ENCODE data around the gene C8G. TPM values are rescaled to one million over a fixed set of nuclear protein-coding genes. Genes with fewer than 3 reads are reported as not detected.

C8G gene
- total and polyA plus RNA-seq, 3 experiments from 2014 or later = 0.96 TPM; not detected in 2

- peak overlapping the region in 1 of 8 donors; percentile 82 for H3K27ac Mint-ChIP-seq
- POLR2A ChIA-PET = interaction anchor here (0.7 kb wide), 1 partner anchor 134 kb away, joined by 7 read pairs; no protein-coding TSS in a partner anchor
- peaks cover 0 to 1% (median under 1%) of the 10 kb centered on the region in 3 donors for H3K4me1 Mint-ChIP-seq
- CTCF ChIA-PET = no interaction called here
- H3K36me3 Mint-ChIP-seq = peaks cover 0 to 64% (median 3%) of the 10 kb centered on the region in 3 donors
- no peak overlapping the region for H3K27ac ChIP-seq (ENCODE audit: low read depth, low read length)
- H3K4me3 ChIP-seq (ENCODE audit: low read length) = no peak overlapping the region
- peaks cover 27% of the 10 kb centered on the region for H3K36me3 ChIP-seq (ENCODE audit: insufficient read depth, low read length)
- H3K27me3 ChIP-seq (ENCODE audit: insufficient read depth, low read length, poor library complexity, severe bottlenecking) = no peaks in the 10 kb centered on the region
- no peaks in the 10 kb centered on the region for H3K9me3 Mint-ChIP-seq
- DNase-seq = no peak
- no peak overlapping the region for H3K4me3 Mint-ChIP-seq
- H3K27me3 Mint-ChIP-seq = no peaks in the 10 kb centered on the region
- H3K9me3 ChIP-seq (ENCODE audit: low read length) = no peaks in the 10 kb centered on the region
- H3K4me1 ChIP-seq (ENCODE audit: insufficient read depth, low read length) = no peaks in the 10 kb centered on the region
These were observed 22.5 kb upstream of the C8G start for GRCh38 chr9:136922540-136922939.

GRCh38 chr9:136923881-136924280, 21.2 kb upstream of the C8G start:
- H3K4me1 ChIP-seq (ENCODE audit: insufficient read depth, low read length) = no peaks in the 10 kb centered on the region
- no peaks in the 10 kb centered on the region for H3K9me3 Mint-ChIP-seq
- CTCF ChIA-PET = no interaction called here

DNA sequence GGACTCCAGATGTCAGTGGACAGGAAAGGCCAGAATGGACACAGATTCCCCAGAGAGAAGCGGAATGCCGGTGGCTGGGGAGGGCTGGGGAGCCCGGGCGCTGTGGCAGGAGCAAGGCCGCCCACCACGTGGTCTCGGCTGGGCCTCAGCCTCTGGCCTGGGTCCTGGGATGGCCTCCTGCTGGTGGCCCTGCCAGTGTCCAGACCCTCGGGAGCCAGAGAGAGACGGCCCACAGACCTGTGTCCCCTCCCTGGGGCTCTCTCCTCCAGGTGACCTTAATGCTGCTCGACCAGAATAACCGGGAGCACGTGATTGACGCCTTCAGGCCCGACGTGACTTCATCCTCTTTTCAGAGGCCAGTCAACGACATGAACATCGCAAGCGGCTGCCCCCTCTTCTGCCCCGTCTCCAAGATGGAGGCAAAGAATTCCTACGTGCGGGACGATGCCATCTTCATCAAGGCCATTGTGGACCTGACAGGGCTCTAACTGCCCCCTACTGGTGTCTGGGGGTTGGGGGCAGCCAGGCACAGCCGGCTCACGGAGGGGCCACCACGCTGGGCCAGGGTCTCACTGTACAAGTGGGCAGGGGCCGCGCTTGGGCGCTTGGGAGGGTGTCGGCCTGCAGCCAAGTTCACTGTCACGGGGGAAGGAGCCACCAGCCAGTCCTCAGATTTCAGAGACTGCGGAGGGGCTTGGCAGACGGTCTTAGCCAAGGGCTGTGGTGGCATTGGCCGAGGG, 19.5 kb upstream of the C8G start:
- POLR2A ChIA-PET = no interaction called here
- Mint-ChIP-seq H3K27me3 (no peaks in the 10 kb centered on the region), H3K9me3 (no peaks in the 10 kb centered on the region), H3K36me3 (peaks cover 0 to 54% (median 8%) of the 10 kb centered on the region in 3 donors), H3K4me1 (peaks cover 0 to 5% (median 0%) of the 10 kb centered on the region in 3 donors), H3K4me3 (no peak overlapping the region), H3K27ac (peak overlapping the region in 1 of 8 donors; percentile 35)
- Histone ChIP-seq H3K27me3 (ENCODE audit: insufficient read depth, low read length, poor library complexity, severe bottlenecking) (no peaks in the 10 kb centered on the region), H3K4me3 (ENCODE audit: low read length) (no peak overlapping the region), H3K27ac (ENCODE audit: low read depth, low read length) (no peak overlapping the region), H3K36me3 (ENCODE audit: insufficient read depth, low read length) (peaks cover 15% of the 10 kb centered on the region), H3K4me1 (ENCODE audit: insufficient read depth, low read length) (no peaks in the 10 kb centered on the region), H3K9me3 (ENCODE audit: low read length) (no peaks in the 10 kb centered on the region)
- CTCF ChIA-PET = interaction anchor here (0.9 kb wide), 1 partner anchor 83 kb away, joined by 3 read pairs; the partner anchor contains the start of gene AJM1
- DNase-seq = no peak

More at GRCh38 chr9:136923881-136924280, 21.2 kb upstream of the C8G start:
- no peaks in the 10 kb centered on the region for H3K9me3 ChIP-seq (ENCODE audit: low read length)
- no peaks in the 10 kb centered on the region for H3K27me3 ChIP-seq (ENCODE audit: insufficient read depth, low read length, poor library complexity, severe bottlenecking)
- peaks cover 23% of the 10 kb centered on the region for H3K36me3 ChIP-seq (ENCODE audit: insufficient read depth, low read length)
- POLR2A ChIA-PET = no interaction called here
- H3K27ac ChIP-seq (ENCODE audit: low read depth, low read length) = no peak overlapping the region
- no peak for DNase-seq
- no peak overlapping the region for H3K4me3 Mint-ChIP-seq
- no peak overlapping the region for H3K27ac Mint-ChIP-seq
- peaks cover 0 to 65% (median 8%) of the 10 kb centered on the region in 3 donors for H3K36me3 Mint-ChIP-seq
- H3K4me3 ChIP-seq (ENCODE audit: low read length) = no peak overlapping the region
- H3K27me3 Mint-ChIP-seq = no peaks in the 10 kb centered on the region
- peaks cover 0 to 5% (median 0%) of the 10 kb centered on the region in 3 donors for H3K4me1 Mint-ChIP-seq

- no peaks in the 10 kb centered on the region for H3K27me3 ChIP-seq (ENCODE audit: insufficient read depth, low read length, poor library complexity, severe bottlenecking)
- ChIA-PET CTCF (interaction anchor here (0.9 kb wide), 1 partner anchor 83 kb away, joined by 3 read pairs; the partner anchor contains the start of gene AJM1), POLR2A (no interaction called here)
- H3K27ac ChIP-seq (ENCODE audit: low read depth, low read length) = no peak overlapping the region
- no peak for DNase-seq
- no peaks in the 10 kb centered on the region for H3K27me3 Mint-ChIP-seq
- no peak overlapping the region for H3K4me3 Mint-ChIP-seq
- H3K4me1 Mint-ChIP-seq = peaks cover 0 to 5% (median 0%) of the 10 kb centered on the region in 3 donors
- no peaks in the 10 kb centered on the region for H3K9me3 Mint-ChIP-seq
- peaks cover 8% of the 10 kb centered on the region for H3K36me3 ChIP-seq (ENCODE audit: insufficient read depth, low read length)
- no peaks in the 10 kb centered on the region for H3K4me1 ChIP-seq (ENCODE audit: insufficient read depth, low read length)
- H3K4me3 ChIP-seq (ENCODE audit: low read length) = no peak overlapping the region
- H3K9me3 ChIP-seq (ENCODE audit: low read length) = no peaks in the 10 kb centered on the region
- H3K27ac Mint-ChIP-seq = peak overlapping the region in 2 of 8 donors; percentile 38 to 46
- peaks cover 0 to 51% (median 8%) of the 10 kb centered on the region in 3 donors for H3K36me3 Mint-ChIP-seq
These were observed 18.8 kb upstream of the C8G start for GRCh38 chr9:136926154-136926704.

- no peak for DNase-seq
- H3K9me3 Mint-ChIP-seq = no peaks in the 10 kb centered on the region
- peaks cover 0 to 6% (median under 1%) of the 10 kb centered on the region in 3 donors for H3K4me1 Mint-ChIP-seq
- no peak overlapping the region for H3K27ac ChIP-seq (ENCODE audit: low read depth, low read length)
- POLR2A ChIA-PET = no interaction called here
- CTCF ChIA-PET = interaction anchor here (0.9 kb wide), 1 partner anchor 84 kb away, joined by 3 read pairs; the partner anchor contains the start of gene AJM1
- no peaks in the 10 kb centered on the region for H3K9me3 ChIP-seq (ENCODE audit: low read length)
- peak overlapping the region in 2 of 8 donors; percentile 10 to 35 for H3K27ac Mint-ChIP-seq
- H3K4me3 Mint-ChIP-seq = no peak overlapping the region
- H3K27me3 ChIP-seq (ENCODE audit: insufficient read depth, low read length, poor library complexity, severe bottlenecking) = no peaks in the 10 kb centered on the region
- no peaks in the 10 kb centered on the region for H3K4me1 ChIP-seq (ENCODE audit: insufficient read depth, low read length)
- H3K27me3 Mint-ChIP-seq = no peaks in the 10 kb centered on the region
- H3K36me3 ChIP-seq (ENCODE audit: insufficient read depth, low read length) = peaks cover 6% of the 10 kb centered on the region
- no peak overlapping the region for H3K4me3 ChIP-seq (ENCODE audit: low read length)
- peaks cover 0 to 51% (median 8%) of the 10 kb centered on the region in 3 donors for H3K36me3 Mint-ChIP-seq
These were observed 18.3 kb upstream of the C8G start for GRCh38 chr9:136926749-136927148.

DNA sequence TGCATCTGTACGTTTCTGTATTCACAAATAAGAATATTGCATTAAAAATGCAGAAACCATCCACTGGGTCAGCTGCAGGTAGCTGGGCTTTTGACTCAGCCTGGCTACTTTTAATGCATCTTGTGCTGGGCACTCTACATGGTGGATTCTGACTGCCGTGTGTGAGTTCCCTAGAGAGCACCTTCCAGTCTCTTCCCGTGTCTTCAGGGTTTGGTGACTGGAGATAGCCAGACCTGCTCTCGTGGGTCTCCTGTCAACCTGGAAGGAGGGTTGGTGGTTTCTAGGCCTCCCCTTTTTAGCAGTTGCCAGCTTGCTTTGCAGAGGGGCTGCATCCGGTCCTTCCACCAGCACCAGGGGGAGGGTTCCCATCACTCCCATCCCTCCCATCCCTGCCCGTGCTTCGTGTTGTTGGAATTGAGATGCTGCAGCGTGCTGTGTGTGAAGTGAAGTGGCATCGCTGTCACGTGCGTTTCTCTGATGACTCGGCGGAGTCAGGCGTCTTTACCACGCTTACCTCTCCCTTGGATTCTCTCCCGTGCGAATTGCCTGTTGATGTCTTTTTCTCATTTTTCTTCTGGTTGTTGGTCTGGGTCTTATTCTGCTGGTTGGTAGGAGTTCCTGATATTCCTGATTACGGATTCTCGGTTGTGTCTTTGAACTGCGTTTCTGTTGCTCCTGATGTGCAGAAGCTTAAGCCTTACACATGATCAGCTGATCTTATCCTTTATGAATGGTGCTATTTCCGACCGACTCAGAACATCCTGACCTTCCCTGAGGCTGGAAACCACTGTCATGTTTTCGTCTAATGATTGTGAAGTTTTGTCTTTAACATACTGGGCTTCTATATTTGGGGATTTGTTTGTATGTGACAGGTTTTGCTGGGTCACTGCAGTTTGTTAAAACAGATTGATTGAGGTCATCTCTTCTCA, 17.4 kb upstream of the C8G start:
- Histone ChIP-seq H3K4me1 (ENCODE audit: insufficient read depth, low read length) (no peaks in the 10 kb centered on the region), H3K36me3 (ENCODE audit: insufficient read depth, low read length) (no peaks in the 10 kb centered on the region), H3K4me3 (ENCODE audit: low read length) (no peak overlapping the region), H3K27me3 (ENCODE audit: insufficient read depth, low read length, poor library complexity, severe bottlenecking) (no peaks in the 10 kb centered on the region), H3K27ac (ENCODE audit: low read depth, low read length) (no peak overlapping the region), H3K9me3 (ENCODE audit: low read length) (no peaks in the 10 kb centered on the region)
- CTCF ChIA-PET = no interaction called here
- no peak for DNase-seq
- Mint-ChIP-seq H3K36me3 (peaks cover 0 to 44% (median 8%) of the 10 kb centered on the region in 3 donors), H3K4me3 (no peak overlapping the region), H3K9me3 (no peaks in the 10 kb centered on the region), H3K4me1 (peaks cover 0 to 9% (median 2%) of the 10 kb centered on the region in 3 donors), H3K27me3 (no peaks in the 10 kb centered on the region), H3K27ac (peak overlapping the region in 3 of 8 donors; percentile 10 to 35 (median 34))
- POLR2A ChIA-PET = no interaction called here

DNA sequence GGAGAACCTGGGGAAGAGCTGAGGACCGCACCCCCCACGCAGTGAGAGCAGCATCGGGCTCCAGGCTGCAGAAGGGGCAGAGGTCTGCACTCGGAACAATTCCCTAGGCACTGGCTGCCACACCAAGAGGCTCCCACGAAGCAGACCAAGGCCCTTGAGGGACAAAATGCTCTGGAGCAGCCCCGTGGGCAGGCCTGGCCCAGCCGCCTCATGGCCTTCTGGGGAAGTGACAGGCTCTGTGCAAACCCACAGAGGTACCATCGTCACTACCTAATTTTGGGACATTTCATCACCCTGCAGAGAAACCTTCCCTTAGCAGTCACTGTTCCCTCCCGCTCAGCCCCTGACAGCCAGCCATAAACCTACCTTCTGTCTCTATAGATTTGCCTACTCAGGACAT, 16.5 kb upstream of the C8G start:
- no peak overlapping the region for H3K4me3 ChIP-seq (ENCODE audit: low read length)
- DNase-seq = no peak
- ChIA-PET CTCF (no interaction called here), POLR2A (interaction anchor here (0.6 kb wide), 2 partner anchors 21 to 68 kb away, joined by 4 read pairs; partner anchors contain the start of gene CLIC3)
- H3K27me3 ChIP-seq (ENCODE audit: insufficient read depth, low read length, poor library complexity, severe bottlenecking) = no peaks in the 10 kb centered on the region
- Mint-ChIP-seq H3K27me3 (no peaks in the 10 kb centered on the region), H3K36me3 (peaks cover 0 to 39% (median 5%) of the 10 kb centered on the region in 3 donors), H3K4me3 (no peak overlapping the region), H3K4me1 (peaks cover 0 to 9% (median 8%) of the 10 kb centered on the region in 3 donors), H3K9me3 (no peaks in the 10 kb centered on the region), H3K27ac (peak overlapping the region in 4 of 8 donors; percentile 23 to 60 (median 30))
- no peaks in the 10 kb centered on the region for H3K9me3 ChIP-seq (ENCODE audit: low read length)
- H3K27ac ChIP-seq (ENCODE audit: low read depth, low read length) = no peak overlapping the region
- no peaks in the 10 kb centered on the region for H3K4me1 ChIP-seq (ENCODE audit: insufficient read depth, low read length)
- no peaks in the 10 kb centered on the region for H3K36me3 ChIP-seq (ENCODE audit: insufficient read depth, low read length)
